ENCODE results near the gene CACNA1B.

The CACNA1B gene

DNA sequence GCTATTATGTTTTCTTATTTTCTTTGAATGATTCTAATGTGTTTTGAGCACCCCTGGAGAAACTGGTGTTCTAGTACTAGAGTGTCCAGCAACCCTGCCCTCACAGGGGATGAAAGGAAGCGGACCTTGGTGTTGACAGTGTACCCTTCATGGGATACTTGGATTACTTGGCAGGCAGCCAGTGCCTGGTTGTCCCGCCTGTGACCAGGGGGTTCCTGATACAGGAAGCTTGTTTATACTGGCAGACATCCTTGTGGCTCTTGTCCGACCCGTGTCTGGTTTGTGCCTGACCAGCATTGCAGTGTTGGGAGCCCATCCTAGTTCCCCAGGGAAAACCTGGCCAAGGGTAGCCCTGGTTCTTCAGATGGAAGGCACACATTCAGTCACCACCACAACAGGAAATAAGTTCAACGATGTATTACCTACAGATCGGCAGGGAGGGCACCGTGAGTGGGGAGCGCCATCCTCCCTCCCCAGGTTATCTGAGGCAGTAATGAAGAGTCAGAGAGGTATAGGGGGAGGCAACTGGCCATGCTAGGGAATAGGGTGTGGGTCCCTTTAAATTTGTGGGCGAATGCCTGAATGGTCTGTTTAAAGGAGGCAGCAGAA is 47.3 kb downstream of the CACNA1B start:
- Histone ChIP-seq H2AK5ac (ENCODE audit: low read length) (no peak overlapping the region), H3K4me2 (ENCODE audit: low read length) (no peak overlapping the region), H3K36me3 (ENCODE audit: control insufficient read depth, insufficient read depth, low read length) (no peaks in the 10 kb centered on the region), H3K4me1 (ENCODE audit: control insufficient read depth, low read depth, low read length) (no peaks in the 10 kb centered on the region), H3K4me3 (ENCODE audit: low read length) (no peak overlapping the region), H3K27me3 (ENCODE audit: insufficient read depth, low read length, poor library complexity) (no peaks in the 10 kb centered on the region), H3K9ac (ENCODE audit: low read length) (no peak overlapping the region), H3K79me1 (ENCODE audit: low read length) (no peaks in the 10 kb centered on the region), H3K23ac (ENCODE audit: low read length) (no peak overlapping the region), H3K18ac (ENCODE audit: low read length) (no peak overlapping the region), H2BK15ac (replicated peaks; ENCODE audit: low read depth) (no peak overlapping the region), H4K5ac (ENCODE audit: low read length) (no peak overlapping the region), H3K79me2 (ENCODE audit: control insufficient read depth, insufficient read depth, low read length) (no peaks in the 10 kb centered on the region), H3K56ac (ENCODE audit: low read length) (no peak overlapping the region), H4K8ac (ENCODE audit: low read depth, low read length) (no peak overlapping the region), H3K27ac (ENCODE audit: low read depth, low read length) (no peak overlapping the region), H3K4ac (ENCODE audit: low read depth, low read length) (no peak overlapping the region), H2BK5ac (ENCODE audit: low read length) (no peak overlapping the region), H2BK120ac (ENCODE audit: low read depth, low read length) (no peak overlapping the region)
- no peak for DNase-seq
- WGBS (ENCODE audit: extremely low coverage, insufficient coverage, low lambda C conversion rate), result no CpG with 5 or more reads among the region's 9 CpGs

DNA sequence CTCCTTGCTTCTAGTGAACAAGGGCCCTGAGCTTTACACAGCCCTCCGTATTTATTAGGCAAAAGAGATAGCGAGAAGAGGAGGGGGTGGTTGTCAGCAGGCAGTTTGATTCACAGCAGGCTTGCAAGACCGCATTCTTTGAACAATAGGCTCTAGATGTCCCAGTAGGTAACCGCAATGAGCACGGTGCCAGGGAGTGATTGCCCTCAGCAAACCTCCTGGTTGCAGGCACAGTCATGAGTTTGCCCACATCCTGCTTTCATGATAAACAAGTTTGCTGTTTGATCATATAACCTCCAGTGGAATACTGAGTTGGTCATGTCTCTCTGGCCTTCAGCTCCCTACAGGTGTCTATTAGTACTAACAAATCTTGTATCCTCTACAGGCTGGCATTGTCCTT is 66.1 kb downstream of the CACNA1B start:
- no peak for DNase-seq
- H3K4me2 ChIP-seq (ENCODE audit: low read length), result no peak overlapping the region
- no CpG with 5 or more reads among the region's 5 CpGs for WGBS (ENCODE audit: extremely low coverage, insufficient coverage, low lambda C conversion rate)

DNA sequence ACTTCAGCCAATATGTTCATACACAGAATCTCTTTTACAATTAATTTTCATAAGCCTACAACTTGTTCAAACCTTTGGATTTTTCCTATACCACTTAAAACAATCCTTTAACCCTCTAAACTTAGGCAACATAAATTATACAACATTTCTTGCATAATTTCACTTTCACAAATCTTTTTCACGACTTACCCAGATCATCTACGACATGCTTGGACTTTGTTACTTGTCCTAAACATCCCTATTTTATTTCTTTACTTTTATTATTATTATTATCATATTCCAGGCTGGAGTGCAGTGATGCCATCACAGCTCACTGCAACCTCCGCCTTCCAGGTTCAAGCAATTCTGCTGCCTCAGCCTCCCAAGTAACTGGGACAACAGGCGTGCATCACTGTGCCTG is 68.0 kb downstream of the CACNA1B start:
- WGBS (ENCODE audit: extremely low coverage, insufficient coverage, low lambda C conversion rate), result 100% methylated on average over 2 of the region's 4 CpGs
- Histone ChIP-seq H3K23ac (ENCODE audit: low read length) (no peak overlapping the region), H3K4me3 (ENCODE audit: low read length) (no peak overlapping the region), H2BK15ac (replicated peaks; ENCODE audit: low read depth) (no peak overlapping the region), H3K56ac (ENCODE audit: low read length) (no peak overlapping the region), H3K4ac (ENCODE audit: low read depth, low read length) (no peak overlapping the region), H2BK5ac (ENCODE audit: low read length) (no peak overlapping the region), H3K27me3 (ENCODE audit: insufficient read depth, low read length, poor library complexity) (no peaks in the 10 kb centered on the region), H3K9ac (ENCODE audit: low read length) (no peak overlapping the region), H3K4me2 (ENCODE audit: low read length) (no peak overlapping the region), H3K18ac (ENCODE audit: low read length) (no peak overlapping the region), H4K8ac (ENCODE audit: low read depth, low read length) (no peak overlapping the region), H4K5ac (ENCODE audit: low read length) (no peak overlapping the region), H2BK120ac (ENCODE audit: low read depth, low read length) (no peak overlapping the region), H3K4me1 (ENCODE audit: control insufficient read depth, low read depth, low read length) (no peaks in the 10 kb centered on the region), H2AK5ac (ENCODE audit: low read length) (no peak overlapping the region), H3K27ac (ENCODE audit: low read depth, low read length) (no peak overlapping the region), H3K36me3 (ENCODE audit: control insufficient read depth, insufficient read depth, low read length) (no peaks in the 10 kb centered on the region), H3K79me1 (ENCODE audit: low read length) (no peaks in the 10 kb centered on the region), H3K79me2 (ENCODE audit: control insufficient read depth, insufficient read depth, low read length) (no peaks in the 10 kb centered on the region)
- peak; percentile 45 for DNase-seq

More for the DNA sequence above, 66.1 kb downstream of the CACNA1B start:
- Histone ChIP-seq H3K79me1 (ENCODE audit: low read length) (no peaks in the 10 kb centered on the region), H3K79me2 (ENCODE audit: control insufficient read depth, insufficient read depth, low read length) (no peaks in the 10 kb centered on the region), H3K36me3 (ENCODE audit: control insufficient read depth, insufficient read depth, low read length) (no peaks in the 10 kb centered on the region), H2AK5ac (ENCODE audit: low read length) (no peak overlapping the region), H3K23ac (ENCODE audit: low read length) (no peak overlapping the region), H3K27ac (ENCODE audit: low read depth, low read length) (no peak overlapping the region), H3K56ac (ENCODE audit: low read length) (no peak overlapping the region), H3K27me3 (ENCODE audit: insufficient read depth, low read length, poor library complexity) (no peaks in the 10 kb centered on the region), H3K9ac (ENCODE audit: low read length) (no peak overlapping the region), H2BK120ac (ENCODE audit: low read depth, low read length) (no peak overlapping the region), H3K4me3 (ENCODE audit: low read length) (no peak overlapping the region), H2BK5ac (ENCODE audit: low read length) (no peak overlapping the region), H3K18ac (ENCODE audit: low read length) (no peak overlapping the region), H3K4ac (ENCODE audit: low read depth, low read length) (no peak overlapping the region), H4K5ac (ENCODE audit: low read length) (no peak overlapping the region), H3K4me1 (ENCODE audit: control insufficient read depth, low read depth, low read length) (no peaks in the 10 kb centered on the region), H4K8ac (ENCODE audit: low read depth, low read length) (no peak overlapping the region), H2BK15ac (replicated peaks; ENCODE audit: low read depth) (no peak overlapping the region)

DNA sequence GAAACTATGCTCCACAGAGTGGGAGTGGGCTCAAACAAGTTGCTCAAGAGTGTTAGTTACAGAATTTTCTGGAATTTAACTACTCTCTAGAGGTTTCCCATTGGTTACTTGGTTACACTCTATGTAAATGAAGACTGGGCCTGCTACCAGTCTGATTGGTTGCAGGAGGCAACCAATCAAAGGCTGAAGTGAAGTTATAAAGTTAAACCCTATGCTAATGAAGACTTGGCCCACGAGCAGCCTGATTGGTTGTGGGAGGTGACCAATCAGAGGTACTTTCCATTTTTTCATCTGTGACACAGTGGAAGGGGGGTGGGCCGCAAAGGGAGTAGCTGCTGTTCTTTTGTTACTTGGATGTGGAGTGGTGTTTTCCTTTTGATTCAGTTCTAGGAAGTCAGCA is 69.4 kb downstream of the CACNA1B start:
- H3K9ac ChIP-seq (ENCODE audit: low read length), result no peak overlapping the region
- WGBS (ENCODE audit: extremely low coverage, insufficient coverage, low lambda C conversion rate), result no CpG with 5 or more reads among the region's 2 CpGs
- no peaks in the 10 kb centered on the region for H3K79me2 ChIP-seq (ENCODE audit: control insufficient read depth, insufficient read depth, low read length)
- H3K4me2 ChIP-seq (ENCODE audit: low read length), result no peak overlapping the region
- no peaks in the 10 kb centered on the region for H3K79me1 ChIP-seq (ENCODE audit: low read length)
- H2BK5ac ChIP-seq (ENCODE audit: low read length), result no peak overlapping the region
- H2BK120ac ChIP-seq (ENCODE audit: low read depth, low read length), result no peak overlapping the region
- H3K4me3 ChIP-seq (ENCODE audit: low read length), result no peak overlapping the region
- DNase-seq, result no peak
- H3K56ac ChIP-seq (ENCODE audit: low read length), result no peak overlapping the region
- H3K23ac ChIP-seq (ENCODE audit: low read length), result no peak overlapping the region
- no peak overlapping the region for H2BK15ac ChIP-seq (replicated peaks; ENCODE audit: low read depth)
- no peak overlapping the region for H4K5ac ChIP-seq (ENCODE audit: low read length)
- H3K4me1 ChIP-seq (ENCODE audit: control insufficient read depth, low read depth, low read length), result no peaks in the 10 kb centered on the region
- no peaks in the 10 kb centered on the region for H3K27me3 ChIP-seq (ENCODE audit: insufficient read depth, low read length, poor library complexity)
- no peak overlapping the region for H2AK5ac ChIP-seq (ENCODE audit: low read length)
- no peak overlapping the region for H3K4ac ChIP-seq (ENCODE audit: low read depth, low read length)
- H4K8ac ChIP-seq (ENCODE audit: low read depth, low read length), result no peak overlapping the region
- no peaks in the 10 kb centered on the region for H3K36me3 ChIP-seq (ENCODE audit: control insufficient read depth, insufficient read depth, low read length)
- H3K18ac ChIP-seq (ENCODE audit: low read length), result no peak overlapping the region
- no peak overlapping the region for H3K27ac ChIP-seq (ENCODE audit: low read depth, low read length)

DNA sequence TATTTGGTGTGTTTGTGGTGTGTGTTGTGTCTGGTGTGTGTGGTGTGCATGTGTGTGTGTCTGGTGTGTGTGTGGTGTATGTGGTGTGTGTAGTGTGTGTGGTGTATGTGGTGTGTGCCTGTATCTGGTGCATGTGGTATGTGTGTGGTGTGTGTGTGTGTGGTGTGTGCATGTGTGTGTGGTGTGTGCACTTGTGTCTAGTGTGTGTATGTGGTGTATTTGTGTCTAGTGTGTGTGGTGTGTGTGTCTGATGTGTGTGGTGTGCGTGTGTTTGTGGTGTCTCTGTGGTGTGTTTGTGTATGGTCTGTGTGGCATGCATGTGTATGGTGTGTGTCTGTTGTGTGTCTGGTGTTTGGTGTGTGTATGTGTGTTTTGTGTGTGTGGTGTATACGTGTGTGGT is 71.1 kb downstream of the CACNA1B start:
- WGBS (ENCODE audit: extremely low coverage, insufficient coverage, low lambda C conversion rate), result 100% methylated on average over 1 of the region's 2 CpGs
- no peak overlapping the region for H2AK5ac ChIP-seq (ENCODE audit: low read length)

DNA sequence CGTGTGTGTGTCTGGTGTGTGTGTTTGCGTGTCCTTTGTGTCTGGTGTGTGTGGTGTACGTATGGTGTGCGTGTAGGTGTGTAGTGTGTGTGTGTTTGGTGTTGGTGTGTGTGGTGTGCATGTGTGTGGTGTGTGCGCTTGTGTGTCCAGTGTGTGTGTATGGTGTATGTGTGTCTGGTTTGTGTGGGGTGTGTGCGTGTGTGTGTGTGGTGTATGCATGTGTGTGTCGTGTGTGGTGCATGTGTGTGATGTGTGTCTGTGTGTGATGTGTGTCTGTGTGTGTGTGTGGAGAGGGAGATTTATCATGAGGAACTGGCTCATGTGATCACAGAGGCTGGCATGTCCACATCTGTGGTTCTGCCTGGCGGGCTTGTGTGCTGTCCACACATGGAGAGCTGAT is 71.7 kb downstream of the CACNA1B start:
- Histone ChIP-seq H2BK5ac (ENCODE audit: low read length) (no peak overlapping the region), H2BK120ac (ENCODE audit: low read depth, low read length) (no peak overlapping the region), H3K27me3 (ENCODE audit: insufficient read depth, low read length, poor library complexity) (no peaks in the 10 kb centered on the region), H4K5ac (ENCODE audit: low read length) (no peak overlapping the region), H4K8ac (ENCODE audit: low read depth, low read length) (no peak overlapping the region), H3K56ac (ENCODE audit: low read length) (no peak overlapping the region), H3K4me1 (ENCODE audit: control insufficient read depth, low read depth, low read length) (no peaks in the 10 kb centered on the region), H3K9ac (ENCODE audit: low read length) (no peak overlapping the region), H3K4ac (ENCODE audit: low read depth, low read length) (no peak overlapping the region), H3K79me1 (ENCODE audit: low read length) (no peaks in the 10 kb centered on the region), H3K18ac (ENCODE audit: low read length) (no peak overlapping the region), H2BK15ac (replicated peaks; ENCODE audit: low read depth) (no peak overlapping the region), H3K4me2 (ENCODE audit: low read length) (no peak overlapping the region), H3K4me3 (ENCODE audit: low read length) (no peak overlapping the region), H3K36me3 (ENCODE audit: control insufficient read depth, insufficient read depth, low read length) (no peaks in the 10 kb centered on the region), H3K23ac (ENCODE audit: low read length) (no peak overlapping the region), H2AK5ac (ENCODE audit: low read length) (no peak overlapping the region), H3K27ac (ENCODE audit: low read depth, low read length) (no peak overlapping the region), H3K79me2 (ENCODE audit: control insufficient read depth, insufficient read depth, low read length) (no peaks in the 10 kb centered on the region)
- no peak for DNase-seq
- 100% methylated on average over 3 of the region's 8 CpGs for WGBS (ENCODE audit: extremely low coverage, insufficient coverage, low lambda C conversion rate)

More for the DNA sequence above, 71.1 kb downstream of the CACNA1B start:
- no peaks in the 10 kb centered on the region for H3K79me2 ChIP-seq (ENCODE audit: control insufficient read depth, insufficient read depth, low read length)
- no peak overlapping the region for H2BK15ac ChIP-seq (replicated peaks; ENCODE audit: low read depth)
- no peak overlapping the region for H3K4ac ChIP-seq (ENCODE audit: low read depth, low read length)
- H3K27me3 ChIP-seq (ENCODE audit: insufficient read depth, low read length, poor library complexity), result no peaks in the 10 kb centered on the region
- no peaks in the 10 kb centered on the region for H3K36me3 ChIP-seq (ENCODE audit: control insufficient read depth, insufficient read depth, low read length)
- no peak overlapping the region for H3K4me2 ChIP-seq (ENCODE audit: low read length)
- no peak overlapping the region for H4K8ac ChIP-seq (ENCODE audit: low read depth, low read length)
- H3K4me1 ChIP-seq (ENCODE audit: control insufficient read depth, low read depth, low read length), result no peaks in the 10 kb centered on the region
- no peak for DNase-seq
- H3K27ac ChIP-seq (ENCODE audit: low read depth, low read length), result no peak overlapping the region
- H3K18ac ChIP-seq (ENCODE audit: low read length), result no peak overlapping the region
- H3K79me1 ChIP-seq (ENCODE audit: low read length), result no peaks in the 10 kb centered on the region
- H3K4me3 ChIP-seq (ENCODE audit: low read length), result no peak overlapping the region
- H3K56ac ChIP-seq (ENCODE audit: low read length), result no peak overlapping the region
- no peak overlapping the region for H2BK5ac ChIP-seq (ENCODE audit: low read length)
- no peak overlapping the region for H2BK120ac ChIP-seq (ENCODE audit: low read depth, low read length)
- H3K23ac ChIP-seq (ENCODE audit: low read length), result no peak overlapping the region
- no peak overlapping the region for H4K5ac ChIP-seq (ENCODE audit: low read length)
- no peak overlapping the region for H3K9ac ChIP-seq (ENCODE audit: low read length)
